Measurements from ENCODE around the gene NFKBIE.

DNA sequence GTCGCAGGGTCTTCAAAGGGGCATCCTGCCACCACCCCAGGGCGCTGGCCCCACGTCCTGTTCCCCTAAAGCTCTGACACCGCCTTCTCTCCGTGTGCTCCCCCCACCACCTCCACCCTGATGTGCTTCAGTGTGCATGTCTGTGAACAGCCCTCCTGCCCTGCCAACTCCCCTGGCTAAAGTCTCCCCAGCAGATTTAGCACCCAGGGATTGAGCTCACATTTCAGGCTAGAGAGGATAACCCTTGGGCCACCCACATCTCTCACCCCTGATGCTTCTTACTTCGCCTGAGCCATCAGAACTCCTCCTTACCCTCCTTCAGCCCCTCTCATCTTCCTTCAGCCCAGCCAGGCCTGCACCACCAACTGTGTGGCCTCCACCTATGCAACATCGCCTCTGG is 12.4 kb upstream of the NFKBIE start:
- TF ChIP-seq, protein P1, sequence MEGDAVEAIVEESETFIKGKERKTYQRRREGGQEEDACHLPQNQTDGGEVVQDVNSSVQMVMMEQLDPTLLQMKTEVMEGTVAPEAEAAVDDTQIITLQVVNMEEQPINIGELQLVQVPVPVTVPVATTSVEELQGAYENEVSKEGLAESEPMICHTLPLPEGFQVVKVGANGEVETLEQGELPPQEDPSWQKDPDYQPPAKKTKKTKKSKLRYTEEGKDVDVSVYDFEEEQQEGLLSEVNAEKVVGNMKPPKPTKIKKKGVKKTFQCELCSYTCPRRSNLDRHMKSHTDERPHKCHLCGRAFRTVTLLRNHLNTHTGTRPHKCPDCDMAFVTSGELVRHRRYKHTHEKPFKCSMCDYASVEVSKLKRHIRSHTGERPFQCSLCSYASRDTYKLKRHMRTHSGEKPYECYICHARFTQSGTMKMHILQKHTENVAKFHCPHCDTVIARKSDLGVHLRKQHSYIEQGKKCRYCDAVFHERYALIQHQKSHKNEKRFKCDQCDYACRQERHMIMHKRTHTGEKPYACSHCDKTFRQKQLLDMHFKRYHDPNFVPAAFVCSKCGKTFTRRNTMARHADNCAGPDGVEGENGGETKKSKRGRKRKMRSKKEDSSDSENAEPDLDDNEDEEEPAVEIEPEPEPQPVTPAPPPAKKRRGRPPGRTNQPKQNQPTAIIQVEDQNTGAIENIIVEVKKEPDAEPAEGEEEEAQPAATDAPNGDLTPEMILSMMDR (IDR thresholded peaks at IDR 0.05), result no peak
- TF ChIP-seq POLR2A (IDR thresholded peaks at IDR 0.05) (no peak), POLR2AphosphoS5 (IDR thresholded peaks at IDR 0.05) (no peak)
